ENCODE measurements around the gene WHRN. TPM values are rescaled to one million over a fixed set of nuclear protein-coding genes. Genes with fewer than 3 reads are reported as not detected.
A peak's percentile ranks its signal among the peaks of the same experiment; 100 is the strongest.

Gene WHRN
- total and polyA plus RNA-seq, 9 of the 15 experiments (the other 6 are each of a cell fraction or from before 2014, with no cell fraction given): 0.31 to 14.1 (median 3.0) TPM

DNA sequence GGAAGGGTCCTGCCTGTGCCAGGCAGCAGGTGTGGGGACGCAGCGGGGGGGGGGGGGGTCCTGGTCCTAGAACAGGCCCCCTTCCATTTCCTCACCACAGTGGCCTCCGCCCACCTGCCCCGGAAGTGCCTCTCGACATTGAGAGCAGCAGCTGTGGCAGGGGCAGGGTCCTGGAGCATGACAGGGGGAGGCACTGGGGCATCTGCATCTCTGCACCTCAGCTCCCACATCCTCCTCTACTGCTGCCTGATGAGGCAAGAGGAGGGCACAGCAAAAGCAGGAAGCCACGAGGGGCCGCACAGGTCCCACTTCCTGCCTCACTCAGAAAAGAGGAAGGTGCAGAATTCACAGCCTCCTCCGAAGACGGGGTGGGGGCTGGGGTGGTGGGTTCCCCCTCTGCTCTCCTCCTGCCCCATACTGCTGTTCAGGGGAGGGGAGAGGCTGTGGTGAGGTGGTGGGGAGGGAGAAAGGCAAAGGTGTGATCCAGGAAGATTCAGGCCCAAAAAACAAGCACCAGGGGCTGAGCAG, 132.3 kb downstream of the WHRN start (continued):
- TF ChIP-seq MYBL2 (IDR thresholded peaks at IDR 0.05; ENCODE audit: low read depth): no peak
- TF ChIP-seq MYBL2 (CRISPR knock-in tag; IDR thresholded peaks at IDR 0.05; ENCODE audit: borderline replicate concordance): no peak
- TF ChIP-seq TAF1 (IDR thresholded peaks at IDR 0.05; ENCODE audit: control insufficient read depth, extremely low read depth, insufficient read depth, low read length, severe bottlenecking): no peak
- TF ChIP-seq GABPA (tag; conservative IDR thresholded peaks at IDR 0.05; ENCODE audit: low read depth): peak; percentile 60
- TF ChIP-seq PCBP2 (IDR thresholded peaks at IDR 0.05; ENCODE audit: low read depth, low read length, poor library complexity, severe bottlenecking): no peak
- TF ChIP-seq, protein P1, sequence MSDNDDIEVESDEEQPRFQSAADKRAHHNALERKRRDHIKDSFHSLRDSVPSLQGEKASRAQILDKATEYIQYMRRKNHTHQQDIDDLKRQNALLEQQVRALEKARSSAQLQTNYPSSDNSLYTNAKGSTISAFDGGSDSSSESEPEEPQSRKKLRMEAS (CRISPR knock-in tag; IDR thresholded peaks at IDR 0.05): peak; percentile 29; the same call in 1 of the 2 replicates

DNA sequence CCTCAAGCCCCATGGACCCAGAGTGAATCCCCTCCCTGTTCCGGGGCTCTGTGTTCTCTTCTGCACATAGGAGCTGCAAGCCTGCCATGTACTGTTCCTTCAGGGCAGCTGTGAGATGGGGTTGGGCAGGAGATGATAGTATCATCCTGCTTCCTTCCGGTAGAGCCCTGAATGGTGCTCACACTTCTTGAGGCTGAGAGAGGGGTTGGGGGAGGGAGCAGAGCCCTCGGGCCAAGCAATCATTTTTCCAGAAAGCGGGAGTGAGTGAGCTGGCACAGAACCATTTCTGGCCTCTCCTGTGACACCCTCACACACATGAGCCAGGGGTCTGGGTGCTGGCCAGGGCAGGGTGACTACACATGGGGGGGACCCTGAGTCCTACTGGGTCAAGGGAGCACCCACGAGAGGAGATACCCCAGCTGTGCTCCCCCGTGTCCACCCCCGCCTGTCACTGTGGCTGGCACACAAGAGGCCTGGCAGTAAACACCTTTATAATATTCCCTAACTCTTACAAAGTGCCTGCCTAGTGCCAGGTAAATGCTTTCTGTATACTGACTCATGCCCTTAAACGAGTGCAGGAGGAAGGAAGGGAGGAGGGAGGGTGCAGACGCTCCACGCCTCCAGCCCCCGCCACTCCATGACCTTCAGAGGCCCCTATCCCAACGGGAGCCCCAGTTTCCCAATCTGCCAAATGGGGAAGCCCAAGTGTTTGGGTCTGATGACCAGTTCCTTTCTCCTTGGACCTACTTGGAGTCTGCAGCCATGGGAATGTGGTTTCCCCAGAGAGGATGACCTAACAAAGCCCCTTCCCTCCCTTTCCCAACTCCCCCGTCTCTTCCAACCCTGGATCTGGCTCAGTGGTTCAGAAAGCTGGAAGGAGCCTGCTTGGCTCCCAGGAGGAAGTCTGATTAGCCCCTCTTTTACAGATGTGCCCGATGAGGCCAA, 133.0 kb downstream of the WHRN start:
- intact Hi-C loops (cut with micrococcal nuclease): no loop called here

More for the DNA sequence above, 133.0 kb downstream of the WHRN start:
- Histone ChIP-seq H3K27ac (ENCODE audit: extremely low read depth, low read depth, low read length) (no peak overlapping the region), H3K9ac (ENCODE audit: insufficient read depth in 1 of 2, low read depth in 2 of 2, low read length in 2 of 2) (peak overlapping the region in 1 of 2 experiments; percentile 35; a peak in 2 of 4 replicates), H3K4me3 (no peak overlapping the region), H3K27me3 (ENCODE audit: control insufficient read depth in 2 of 2, insufficient read depth in 2 of 2, low read length in 2 of 2) (no peaks in the 10 kb centered on the region), H3K36me3 (ENCODE audit: control insufficient read depth, insufficient read depth, low read length) (no peaks in the 10 kb centered on the region), H3K4me2 (ENCODE audit: insufficient read depth, low read length) (no peak overlapping the region), H2AFZ (ENCODE audit: low read depth, low read length) (no peak overlapping the region), H3K9me1 (ENCODE audit: control insufficient read depth, insufficient read depth, low read length) (no peaks in the 10 kb centered on the region), H3K4me1 (replicated peaks in 1 of 2; ENCODE audit: control insufficient read depth in 2 of 2, insufficient read depth in 2 of 2, low read length in 2 of 2) (peaks cover 0 to 17% of the 10 kb centered on the region in 2 experiments; a peak in 2 of 5 replicates), H3K9me3 (replicated peaks; ENCODE audit: control insufficient read depth, insufficient read depth, low read depth, low read length) (no peaks in the 10 kb centered on the region), H4K20me1 (replicated peaks; ENCODE audit: control insufficient read depth, insufficient read depth, low read length) (no peaks in the 10 kb centered on the region; the same call in 1 of the 2 replicates), H3K79me2 (ENCODE audit: control insufficient read depth, insufficient read depth, low read length) (no peaks in the 10 kb centered on the region)
- BruUV-seq (replicated peaks): no TSS peak
- FAIRE-seq (no peak), DNase-seq (ENCODE audit: extremely low read depth in 1 of 4, low spot score in 3 of 4) (no peak), ATAC-seq (peak; percentile 53)
- in situ Hi-C loops (cut with MboI): no loop called here
- 55% methylated on average over 14 of the region's 14 CpGs for WGBS (ENCODE audit: insufficient coverage, low coverage, missing lambda C conversion rate)
- ChIA-PET CTCF (ENCODE audit: low intra/inter-chr PET ratio) (no interaction called here), POLR2A (interaction anchor here (1.0 kb wide), 1 partner anchor 12 kb away, joined by 3 read pairs; no protein-coding TSS in a partner anchor)
- TF ChIP-seq POLR2G (IDR thresholded peaks at IDR 0.05; ENCODE audit: low read depth, low read length): 0 out of 2 replicates have a peak, but pooled peaks have one; percentile 19
- peak; percentile 38; the same call in 1 of the 2 replicates for TF ChIP-seq GABPA (tag; conservative IDR thresholded peaks at IDR 0.05; ENCODE audit: low read depth)
- TF ChIP-seq ZNF282 (CRISPR knock-in tag; IDR thresholded peaks at IDR 0.05): no peak

Measured in K562 (cell line).